ENCODE results near the gene MACROD2. TPM values are rescaled to one million over a fixed set of nuclear protein-coding genes. Genes with fewer than 3 reads are reported as not detected.

Gene MACROD2
- total RNA-seq, 1 experiment from 2014 or later = 1.6 TPM

GRCh38 chr20:15843777-15844176, 1848.5 kb downstream of the MACROD2 start:
- Mint-ChIP-seq H3K9me3 (peaks cover 0 to 5% of the 10 kb centered on the region in 2 experiments; a peak in 3 of 5 replicates), H3K4me3 (no peak overlapping the region), H3K36me3 (ENCODE audit: insufficient read depth in 1 of 3, low read depth in 3 of 3) (peaks cover 0 to 5% (median 0%) of the 10 kb centered on the region in 3 experiments; a peak in 3 of 7 replicates), H3K27me3 (ENCODE audit: low read depth) (no peaks in the 10 kb centered on the region), H3K27ac (no peak overlapping the region), H3K4me1 (peaks cover 2 to 6% of the 10 kb centered on the region in 2 experiments)
- Histone ChIP-seq H2BK12ac (ENCODE audit: insufficient read length, low read depth, low read length) (no peak overlapping the region), H4K5ac (ENCODE audit: insufficient read length, low read depth, low read length) (no peak overlapping the region), H3K23me2 (ENCODE audit: insufficient read length, low read depth, low read length, poor library complexity, severe bottlenecking) (no peaks in the 10 kb centered on the region), H3K14ac (ENCODE audit: insufficient read depth, low read length) (no peak overlapping the region), H3K4me2 (ENCODE audit: insufficient read depth, insufficient read length, low read length) (no peak overlapping the region), H3K27ac (ENCODE audit: insufficient read length, low read depth, low read length) (no peak overlapping the region), H3K9ac (ENCODE audit: extremely low read depth, insufficient read length, low read length) (no peak overlapping the region), H3T11ph (ENCODE audit: low read length) (no peak overlapping the region), H3K18ac (ENCODE audit: insufficient read length, low read depth, low read length) (no peak overlapping the region), H2AK5ac (ENCODE audit: insufficient read length, low read length) (no peak overlapping the region), H3K27me3 (ENCODE audit: insufficient read depth, low read length) (no peaks in the 10 kb centered on the region), H3K4ac (ENCODE audit: low read depth, low read length) (no peak overlapping the region), H3K79me2 (ENCODE audit: insufficient read depth, low read length) (no peaks in the 10 kb centered on the region), H2BK120ac (ENCODE audit: low read depth, low read length, poor library complexity, severe bottlenecking) (no peak overlapping the region), H4K91ac (ENCODE audit: insufficient read length, low read depth, low read length) (no peak overlapping the region), H3K56ac (ENCODE audit: insufficient read length, low read depth, low read length) (no peak overlapping the region), H4K20me1 (ENCODE audit: control insufficient read depth, insufficient read depth, insufficient read length) (no peaks in the 10 kb centered on the region), H2BK20ac (ENCODE audit: low read depth, low read length, poor library complexity, severe bottlenecking) (no peak overlapping the region), H2AFZ (ENCODE audit: low read length) (no peak overlapping the region), H3K4me1 (ENCODE audit: insufficient read depth, low read length) (no peaks in the 10 kb centered on the region), H3K79me1 (ENCODE audit: insufficient read depth, low read depth, low read length, poor library complexity, severe bottlenecking) (no peaks in the 10 kb centered on the region), H2BK5ac (ENCODE audit: insufficient read length, low read length) (no peak overlapping the region), H3K23ac (ENCODE audit: insufficient read length, low read depth, low read length) (no peak overlapping the region), H2BK15ac (ENCODE audit: low read depth, low read length) (no peak overlapping the region), H4K8ac (replicated peaks; ENCODE audit: insufficient read length, low read depth, low read length) (no peak overlapping the region), H3K9me3 (ENCODE audit: control insufficient read depth, low read depth, low read length) (no peaks in the 10 kb centered on the region)
- no peak for DNase-seq
- WGBS (ENCODE audit: extremely low coverage, insufficient read length, low lambda C conversion rate) = no CpG with 5 or more reads among the region's 1 CpG
- no peak for TF ChIP-seq CTCF (conservative IDR thresholded peaks at IDR 0.05)

Data from H9 (cell line).